Activated CD8-positive, alpha-beta memory T cell treated with anti-CD3 and anti-CD28 coated beads for 24 hours (primary cell): ENCODE results near the gene CD151.
A peak's percentile ranks its signal among the peaks of the same experiment; 100 is the strongest.

ENCODE experiments used
- DNase-seq: peaks from one replicate; pipeline ENCODE4 v3.0.0-alpha.2; 2020

CD151 gene

GRCh38 chr11:843818-844692 is 11.3 kb downstream of the CD151 start:
- no peak for DNase-seq

- no peak for DNase-seq
These were observed 12.2 kb downstream of the CD151 start for GRCh38 chr11:844693-845644.

GRCh38 chr11:845872-846495 is 13.2 kb downstream of the CD151 start:
- DNase-seq, result no peak

GRCh38 chr11:846496-847098 is 13.8 kb downstream of the CD151 start:
- no peak for DNase-seq

DNA sequence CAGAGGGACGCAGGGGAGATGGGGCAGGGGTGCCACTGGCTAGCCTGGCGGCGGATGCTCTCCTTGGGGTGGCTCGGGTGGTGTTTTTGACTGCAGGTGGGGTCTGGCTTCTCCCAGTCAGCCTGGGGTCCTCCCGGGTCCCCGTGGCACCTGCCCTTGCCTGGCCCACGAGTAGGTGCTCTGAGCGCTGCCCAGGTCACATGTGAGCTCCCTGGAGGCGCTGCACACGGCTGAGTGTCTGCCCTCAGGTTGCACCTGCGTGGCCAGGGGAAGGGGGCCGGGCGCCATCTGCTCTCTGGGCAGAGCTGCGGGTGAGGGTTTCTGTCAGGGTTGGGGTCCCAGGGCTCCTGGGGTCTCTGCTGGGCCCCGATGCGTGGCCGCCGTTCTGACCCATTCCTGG is 15.1 kb downstream of the CD151 start:
- DNase-seq, result no peak

GRCh38 chr11:848380-848931 is 15.7 kb downstream of the CD151 start:
- peak; percentile 88 for DNase-seq

DNA sequence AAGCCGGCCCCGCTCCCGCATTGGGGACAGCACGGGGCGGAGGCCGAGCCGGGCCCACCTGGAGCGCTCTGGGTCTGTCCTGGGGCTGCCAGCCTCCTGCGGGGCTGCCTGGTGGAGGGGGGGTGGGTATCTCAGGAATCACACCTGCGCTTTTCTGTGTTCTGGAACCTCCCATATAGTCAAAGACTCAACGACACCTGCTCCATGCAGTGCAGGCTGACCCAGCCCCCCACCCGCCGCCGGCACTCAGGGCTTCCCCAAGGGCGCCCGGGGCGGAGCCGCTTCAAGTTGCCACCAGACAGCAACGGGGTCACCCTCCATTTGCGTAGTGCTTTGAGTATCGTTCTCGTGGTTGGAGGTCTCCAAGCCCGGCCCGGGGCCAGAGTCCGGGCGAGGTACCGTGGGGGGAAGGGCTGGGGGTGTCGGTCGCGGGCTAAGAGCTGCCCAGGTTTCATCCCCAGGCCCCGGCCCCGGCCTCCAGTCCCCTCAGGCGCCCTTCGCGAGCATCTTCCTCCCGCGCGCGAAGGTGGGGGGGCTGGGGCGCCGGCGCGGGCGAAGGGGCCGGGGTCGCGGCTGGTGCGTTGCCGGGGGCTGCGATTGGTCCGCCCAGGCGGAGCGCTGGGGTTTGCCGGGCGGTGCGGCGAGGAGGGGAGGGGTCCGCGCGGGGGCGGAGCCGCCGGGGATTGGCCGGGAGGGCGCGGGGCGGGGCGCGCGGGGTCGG is 16.5 kb downstream of the CD151 start:
- no peak for DNase-seq

DNA sequence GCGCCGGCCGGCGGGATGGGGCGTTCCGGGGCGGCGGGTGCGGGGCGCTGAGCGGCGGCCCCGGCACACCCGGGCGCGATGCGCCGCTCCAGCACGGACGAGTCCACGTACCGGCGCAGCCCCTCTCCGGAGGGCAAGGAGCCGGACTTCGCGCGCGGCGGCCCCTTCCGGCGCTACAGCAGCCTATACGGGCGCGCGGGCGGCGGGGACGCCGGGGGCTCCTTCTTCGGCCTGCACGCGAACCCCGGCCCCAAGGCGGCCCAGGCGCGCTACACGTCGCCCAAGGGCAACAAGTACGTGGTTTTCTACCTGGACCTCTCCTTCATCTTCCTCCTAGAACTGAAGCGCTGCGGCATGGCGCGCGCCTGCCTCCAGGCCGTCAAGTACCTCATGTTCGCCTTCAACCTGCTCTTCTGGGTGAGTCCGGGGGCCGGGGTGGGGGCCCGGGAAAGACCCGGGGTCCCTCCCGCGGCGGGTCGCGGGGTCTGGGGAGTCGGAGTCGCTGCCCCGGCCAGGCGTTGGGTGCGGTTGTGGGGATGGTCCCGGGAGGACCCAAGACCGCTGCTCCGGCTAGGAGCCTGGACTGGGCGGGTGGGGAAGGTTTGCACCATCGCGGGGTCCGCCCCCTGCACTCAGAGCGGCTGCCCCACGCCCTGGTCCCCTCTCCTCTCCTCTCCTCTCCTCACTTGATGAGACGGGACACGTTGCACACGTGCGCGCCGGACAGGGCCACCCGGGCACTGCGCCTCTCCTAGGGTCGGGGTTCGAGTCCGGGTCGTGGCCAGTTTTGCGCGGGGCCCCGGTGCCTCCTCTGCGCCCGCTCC is 17.4 kb downstream of the CD151 start:
- DNase-seq, result no peak

DNA sequence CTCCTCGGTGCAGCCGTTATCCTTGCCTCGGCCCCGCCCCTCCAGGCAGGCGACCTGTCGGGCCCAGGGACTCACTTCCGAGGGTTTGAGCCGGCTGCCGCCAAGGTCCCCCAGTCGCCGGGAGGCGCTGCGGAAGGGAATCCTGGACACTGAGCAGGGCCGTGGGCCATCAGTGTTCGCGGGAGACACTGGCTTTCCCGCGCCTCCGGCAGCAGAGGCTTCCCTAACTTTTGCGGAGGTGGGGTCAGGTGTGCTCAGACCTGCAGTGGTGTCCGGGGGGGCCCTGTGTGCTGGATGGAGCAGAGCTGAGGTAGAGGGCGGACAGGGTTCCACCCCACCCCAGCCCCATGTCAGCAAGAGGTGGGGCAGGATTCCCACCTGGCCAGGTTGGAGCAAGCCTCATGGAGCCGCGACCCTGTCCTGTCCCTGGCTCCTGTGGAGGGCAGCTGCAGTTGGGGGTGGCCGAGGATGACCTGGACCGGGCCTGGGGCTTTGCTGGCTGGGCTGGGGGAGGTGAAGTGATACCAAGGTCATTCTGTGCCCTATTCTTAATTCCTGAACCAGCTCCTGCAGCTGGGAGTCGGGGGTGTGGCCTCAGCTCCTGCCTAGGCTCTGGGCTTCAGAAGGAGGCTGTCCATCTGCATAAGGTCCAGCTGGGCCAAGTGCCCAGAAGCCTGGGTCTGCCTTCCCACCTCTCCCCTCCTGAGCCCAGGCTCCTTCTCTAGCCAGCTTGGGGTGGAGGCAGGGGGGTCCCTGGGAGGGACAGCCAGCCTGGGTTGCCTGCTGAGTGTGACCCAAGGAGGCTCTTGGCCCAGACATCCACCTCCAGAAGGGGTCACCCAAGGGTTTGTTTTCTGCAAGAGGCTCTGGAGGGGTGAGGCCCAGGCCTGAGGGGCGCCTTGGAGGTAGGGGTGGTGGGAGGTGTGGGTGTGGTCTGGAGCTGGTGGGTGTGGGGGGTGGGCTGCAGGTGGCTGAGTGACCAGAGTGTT is 18.3 kb downstream of the CD151 start:
- DNase-seq, result no peak

DNA sequence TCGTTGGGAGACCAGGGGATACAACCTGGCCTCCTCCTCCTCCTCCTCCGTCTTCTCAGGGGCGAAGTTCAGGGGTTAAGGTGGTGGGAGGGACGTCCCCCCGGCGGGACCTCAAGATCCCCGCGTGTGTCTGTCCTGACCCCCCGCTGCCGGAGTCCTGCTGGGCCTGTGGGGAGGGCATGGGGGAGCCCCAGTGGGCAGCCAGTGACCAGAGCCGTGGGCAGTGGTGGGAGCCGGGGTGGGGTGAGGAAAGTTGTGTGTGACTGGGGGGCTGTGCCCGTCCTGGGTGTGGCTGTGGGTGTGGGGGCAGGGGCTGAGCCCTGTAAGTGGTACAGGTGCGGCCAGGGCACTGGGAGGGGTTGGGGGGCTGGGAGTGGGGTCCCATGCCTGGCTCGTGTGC is 20.0 kb downstream of the CD151 start:
- DNase-seq, result no peak

DNA sequence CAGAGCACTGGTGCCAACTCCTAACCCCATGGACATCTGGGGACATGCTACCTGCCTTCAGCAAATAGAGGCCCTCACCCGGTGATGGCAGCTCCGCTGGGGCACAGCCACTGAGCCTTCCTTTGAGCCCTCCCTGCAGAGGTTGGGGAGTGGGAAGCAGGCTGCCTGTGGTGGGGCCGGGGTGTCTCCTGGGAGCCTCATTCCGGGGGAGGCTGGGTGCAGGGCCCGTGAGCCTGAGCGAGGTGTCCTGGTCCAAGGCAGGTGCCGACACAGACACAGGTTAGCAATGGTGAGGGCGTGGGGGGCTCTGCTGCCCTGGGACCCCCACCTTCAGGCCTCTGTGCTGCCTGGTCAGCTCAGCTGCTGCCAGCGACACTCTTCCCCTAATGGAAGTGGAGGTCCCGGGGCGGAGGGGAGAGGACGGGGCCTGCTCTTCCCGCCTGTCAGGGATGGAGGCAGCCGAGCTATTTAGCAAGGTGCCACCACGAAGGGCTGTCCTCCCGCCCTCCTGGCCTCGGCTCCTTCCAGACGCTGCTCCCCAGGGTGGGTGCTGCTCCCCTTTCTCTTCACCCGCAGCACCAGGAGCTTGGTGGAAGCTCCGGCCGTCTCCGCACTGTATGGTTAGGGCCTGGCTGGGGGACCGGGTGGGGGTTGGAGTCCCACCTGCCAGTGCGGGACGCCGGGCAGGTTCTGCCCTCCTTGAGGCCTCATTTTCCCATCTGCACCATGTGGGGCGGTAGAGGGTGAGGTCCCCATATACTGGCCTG is 21.1 kb downstream of the CD151 start:
- DNase-seq, result no peak

GRCh38 chr11:854601-855329 is 22.0 kb downstream of the CD151 start:
- DNase-seq, result no peak

GRCh38 chr11:855330-855674 is 22.6 kb downstream of the CD151 start:
- no peak for DNase-seq

DNA sequence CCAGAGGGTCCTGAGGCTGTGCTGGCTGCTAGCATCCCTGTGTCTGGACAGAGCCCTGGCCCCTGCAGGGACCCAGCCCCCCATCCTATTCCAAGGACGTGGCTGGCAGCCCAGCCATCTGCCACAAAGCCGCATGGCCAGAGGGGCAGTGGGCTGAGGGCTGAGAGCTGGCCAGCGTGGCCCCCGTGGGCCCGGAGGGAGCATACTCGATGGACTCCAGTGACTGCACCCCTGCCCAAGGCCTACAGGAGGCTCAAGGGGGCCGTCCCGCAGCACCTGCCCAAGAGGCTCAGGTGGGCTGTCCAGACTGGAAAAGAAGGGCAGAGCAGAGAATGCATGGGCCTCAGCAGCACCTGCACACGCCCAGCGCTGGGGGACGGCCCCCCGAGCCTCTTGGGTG is 23.0 kb downstream of the CD151 start:
- no peak for DNase-seq

DNA sequence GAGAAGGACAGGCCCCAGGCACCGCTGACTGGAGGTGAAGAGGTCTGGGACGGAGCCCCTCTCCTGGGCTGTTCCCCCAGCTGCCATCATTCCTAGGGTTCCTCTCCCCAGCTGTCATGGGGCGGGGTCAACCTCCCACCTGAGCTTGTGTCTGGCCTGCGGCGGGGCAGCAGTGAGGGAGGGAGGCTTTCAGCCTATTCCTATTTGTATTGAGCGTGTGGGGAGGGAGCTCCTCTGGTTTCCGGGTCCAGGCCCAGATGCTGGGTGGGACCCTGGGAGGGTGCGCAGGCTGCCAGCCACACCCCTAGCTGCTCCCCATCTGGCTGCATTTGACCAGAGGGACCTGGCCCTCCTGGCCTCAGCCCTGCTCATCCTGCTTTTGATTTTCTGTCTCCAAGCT is 23.6 kb downstream of the CD151 start:
- no peak for DNase-seq

DNA sequence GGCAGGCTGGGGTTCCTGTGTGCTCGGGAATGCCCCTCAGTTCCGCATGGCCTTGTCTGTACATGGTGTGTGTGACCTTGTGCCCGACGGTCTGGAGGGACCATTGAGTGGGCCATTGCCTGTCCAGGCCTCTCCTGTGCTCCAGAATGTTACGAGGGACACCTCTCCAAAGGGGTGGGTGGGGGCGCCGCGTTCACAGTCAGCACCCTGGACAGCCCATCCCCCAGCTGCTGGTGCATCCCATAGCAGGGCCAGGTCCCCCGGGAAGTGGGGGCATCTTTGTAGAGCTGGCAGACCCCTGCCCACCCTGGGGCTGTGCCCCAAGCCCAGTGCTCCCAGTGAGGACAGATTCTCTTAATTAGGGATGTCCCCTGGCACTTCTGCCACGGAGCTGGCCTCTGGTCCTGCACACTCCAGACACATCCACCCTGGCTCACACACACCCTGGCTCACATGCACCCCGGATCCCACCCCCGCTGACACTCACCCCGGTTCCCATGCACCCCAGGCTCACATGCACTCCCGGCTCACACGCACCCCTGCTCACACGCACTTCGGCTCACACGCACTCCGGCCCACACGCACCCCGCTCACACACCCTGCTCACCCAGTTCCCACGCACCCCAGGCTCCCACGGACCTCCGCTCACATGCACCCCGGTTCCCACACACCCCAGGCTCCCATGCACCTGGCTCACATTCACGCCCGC is 25.5 kb downstream of the CD151 start:
- no peak for DNase-seq

DNA sequence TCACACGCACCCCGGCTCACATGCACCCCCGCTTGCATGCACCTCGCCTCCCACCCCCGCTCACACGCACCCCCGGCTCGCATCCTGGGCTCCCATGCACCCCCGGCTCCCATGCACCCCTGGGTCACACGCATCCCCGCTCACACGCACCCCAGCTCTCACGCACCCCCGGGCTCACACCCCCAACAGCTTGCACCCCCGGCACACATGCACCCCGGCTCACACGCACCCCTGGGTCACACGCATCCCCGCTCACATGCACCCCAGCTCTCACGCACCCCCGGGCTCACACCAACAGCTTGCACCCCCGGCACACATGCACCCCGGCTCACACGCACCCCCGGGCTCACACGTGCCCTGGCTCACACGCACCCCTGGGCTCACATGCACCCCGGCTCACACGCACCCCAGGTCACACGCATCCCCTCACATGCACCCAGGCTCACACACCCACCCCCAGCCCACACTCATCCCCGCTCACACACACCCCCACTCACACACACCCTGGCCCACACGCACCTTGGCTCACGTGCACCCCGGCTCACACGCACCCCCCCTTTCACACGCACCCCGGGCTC is 26.1 kb downstream of the CD151 start:
- DNase-seq, result no peak
